Measurements from ENCODE around the gene ARHGAP29.

Gene ARHGAP29

GRCh38 chr1:94259635-94260289, 22.4 kb upstream of the ARHGAP29 start:
- Histone ChIP-seq H3K4me2 (ENCODE audit: low read depth, low read length, poor library complexity, severe bottlenecking) (no peak overlapping the region), H3K36me3 (ENCODE audit: insufficient read depth, low read length) (no peaks in the 10 kb centered on the region), H3K4me3 (ENCODE audit: low read length, poor library complexity, severe bottlenecking) (no peak overlapping the region), H3F3A (ENCODE audit: low read depth) (no peaks in the 10 kb centered on the region), H2AFZ (ENCODE audit: low read length) (no peak overlapping the region), H3K79me2 (ENCODE audit: insufficient read depth, low read length) (no peaks in the 10 kb centered on the region), H3K4me1 (ENCODE audit: insufficient read depth, low read length, poor library complexity, severe bottlenecking) (no peaks in the 10 kb centered on the region), H3K9ac (ENCODE audit: low read depth, low read length, poor library complexity, severe bottlenecking) (no peak overlapping the region), H4K20me1 (ENCODE audit: insufficient read depth, low read length, poor library complexity, severe bottlenecking) (no peaks in the 10 kb centered on the region), H3K9me3 (ENCODE audit: insufficient read depth, low read depth, low read length) (no peaks in the 10 kb centered on the region), H3K27me3 (ENCODE audit: insufficient read depth, low read length, poor library complexity, severe bottlenecking) (no peaks in the 10 kb centered on the region), H3K9me2 (replicated peaks; ENCODE audit: low read depth, low read length) (no peaks in the 10 kb centered on the region)
- TF ChIP-seq EZH2phosphoT487 (IDR thresholded peaks at IDR 0.05; ENCODE audit: borderline replicate concordance), result no peak
- TF ChIP-seq CTCF (conservative IDR thresholded peaks at IDR 0.05; ENCODE audit: low read length), result no peak

- no peak overlapping the region for H3K4me3 ChIP-seq (ENCODE audit: low read length, poor library complexity, severe bottlenecking)
- no peaks in the 10 kb centered on the region for H3K4me1 ChIP-seq (ENCODE audit: insufficient read depth, low read length, poor library complexity, severe bottlenecking)
- H3K9ac ChIP-seq (ENCODE audit: low read depth, low read length, poor library complexity, severe bottlenecking), result no peak overlapping the region
Measured at GRCh38 chr1:94258873-94259331, 21.5 kb upstream of the ARHGAP29 start.

GRCh38 chr1:94257444-94257843, 20.1 kb upstream of the ARHGAP29 start:
- Histone ChIP-seq H3F3A (ENCODE audit: low read depth) (no peaks in the 10 kb centered on the region), H2AFZ (ENCODE audit: low read length) (no peak overlapping the region), H4K20me1 (ENCODE audit: insufficient read depth, low read length, poor library complexity, severe bottlenecking) (no peaks in the 10 kb centered on the region), H3K36me3 (ENCODE audit: insufficient read depth, low read length) (no peaks in the 10 kb centered on the region), H3K4me3 (ENCODE audit: low read length, poor library complexity, severe bottlenecking) (no peak overlapping the region), H3K79me2 (ENCODE audit: insufficient read depth, low read length) (no peaks in the 10 kb centered on the region), H3K4me1 (ENCODE audit: insufficient read depth, low read length, poor library complexity, severe bottlenecking) (no peaks in the 10 kb centered on the region), H3K9ac (ENCODE audit: low read depth, low read length, poor library complexity, severe bottlenecking) (no peak overlapping the region), H3K9me2 (replicated peaks; ENCODE audit: low read depth, low read length) (no peaks in the 10 kb centered on the region), H3K4me2 (ENCODE audit: low read depth, low read length, poor library complexity, severe bottlenecking) (no peak overlapping the region), H3K9me3 (ENCODE audit: insufficient read depth, low read depth, low read length) (no peaks in the 10 kb centered on the region), H3K27me3 (ENCODE audit: insufficient read depth, low read length, poor library complexity, severe bottlenecking) (no peaks in the 10 kb centered on the region)
- TF ChIP-seq CTCF (conservative IDR thresholded peaks at IDR 0.05; ENCODE audit: low read length), result no peak
- no peak for TF ChIP-seq EZH2phosphoT487 (IDR thresholded peaks at IDR 0.05; ENCODE audit: borderline replicate concordance)

More at GRCh38 chr1:94258873-94259331, 21.5 kb upstream of the ARHGAP29 start:
- Histone ChIP-seq H3F3A (ENCODE audit: low read depth) (no peaks in the 10 kb centered on the region), H3K27me3 (ENCODE audit: insufficient read depth, low read length, poor library complexity, severe bottlenecking) (no peaks in the 10 kb centered on the region), H3K4me2 (ENCODE audit: low read depth, low read length, poor library complexity, severe bottlenecking) (no peak overlapping the region), H2AFZ (ENCODE audit: low read length) (no peak overlapping the region), H3K79me2 (ENCODE audit: insufficient read depth, low read length) (no peaks in the 10 kb centered on the region), H3K36me3 (ENCODE audit: insufficient read depth, low read length) (no peaks in the 10 kb centered on the region), H3K9me2 (replicated peaks; ENCODE audit: low read depth, low read length) (no peaks in the 10 kb centered on the region), H3K9me3 (ENCODE audit: insufficient read depth, low read depth, low read length) (no peaks in the 10 kb centered on the region), H4K20me1 (ENCODE audit: insufficient read depth, low read length, poor library complexity, severe bottlenecking) (no peaks in the 10 kb centered on the region)
- TF ChIP-seq EZH2phosphoT487 (IDR thresholded peaks at IDR 0.05; ENCODE audit: borderline replicate concordance) (no peak), CTCF (conservative IDR thresholded peaks at IDR 0.05; ENCODE audit: low read length) (no peak)

Measured in Loucy (cell line).